Muscle of leg (tissue), 11 donors: ENCODE data around the gene GLT6D1. TPM values are rescaled to one million over a fixed set of nuclear protein-coding genes. Genes with fewer than 3 reads are reported as not detected.
"Not testable (repeated sequence)": the region's sequence is repeated elsewhere in the genome, so short reads cannot be mapped to it uniquely, and the experiment has no call there.

Source experiments
- DNase-seq: peaks from one replicate; pipeline ENCODE4 v3.0.0; 2013
- H3K27ac ChIP-seq: one replicate; pipeline ENCODE4 v1.5.1; 2013; ENCODE audit warnings: mild to moderate bottlenecking, low read length, control low read depth
- H3K27me3 ChIP-seq: one replicate; pipeline ENCODE4 v1.6.1; 2013; ENCODE audit warnings: low read length; ENCODE audit not compliant: control insufficient read depth, insufficient read depth
- H3K36me3 ChIP-seq: one replicate; pipeline ENCODE4 v1.6.1; 2013; ENCODE audit warnings: low read length; ENCODE audit not compliant: control insufficient read depth, insufficient read depth
- H3K4me1 ChIP-seq: one replicate; pipeline ENCODE4 v1.6.1; 2013; ENCODE audit warnings: low read length; ENCODE audit not compliant: control insufficient read depth, insufficient read depth
- H3K4me3 ChIP-seq: one replicate; pipeline ENCODE4 v1.5.1; 2013; ENCODE audit warnings: low read length, control low read depth
- H3K9me3 ChIP-seq: replicated peaks from 2 replicates; pipeline ENCODE4 v1.6.1; 2013; ENCODE audit warnings: low read depth, low read length; ENCODE audit not compliant: control insufficient read depth
- WGBS: methylation state at CpG from one replicate; pipeline ENCODE4 v1.1.5; 2013; ENCODE audit warnings: missing lambda C conversion rate; ENCODE audit not compliant: insufficient coverage; 5-methylcytosine and 5-hydroxymethylcytosine counted together
- polyA plus RNA-seq, 8 donors: library from polyadenylated mRNA; unstranded; fragments of 120-200 nt; gene quantifications; one replicate each; pipeline versions ENCODE4 v1.2.1 to v1.2.3, GENCODE V29; 2013; ENCODE audit warnings: inconsistent platforms in 1 of 8, low replicate concordance in 1 of 8; ENCODE audit not compliant: insufficient read length in 8 of 8, insufficient read depth in 1 of 8
- total RNA-seq: library from RNA; stranded (reverse); fragments of 120-200 nt; gene quantifications from one replicate; pipeline ENCODE4 v1.2.4, GENCODE V29; 2013

The GLT6D1 gene
- total and polyA plus RNA-seq, 9 donors = not detected

DNA sequence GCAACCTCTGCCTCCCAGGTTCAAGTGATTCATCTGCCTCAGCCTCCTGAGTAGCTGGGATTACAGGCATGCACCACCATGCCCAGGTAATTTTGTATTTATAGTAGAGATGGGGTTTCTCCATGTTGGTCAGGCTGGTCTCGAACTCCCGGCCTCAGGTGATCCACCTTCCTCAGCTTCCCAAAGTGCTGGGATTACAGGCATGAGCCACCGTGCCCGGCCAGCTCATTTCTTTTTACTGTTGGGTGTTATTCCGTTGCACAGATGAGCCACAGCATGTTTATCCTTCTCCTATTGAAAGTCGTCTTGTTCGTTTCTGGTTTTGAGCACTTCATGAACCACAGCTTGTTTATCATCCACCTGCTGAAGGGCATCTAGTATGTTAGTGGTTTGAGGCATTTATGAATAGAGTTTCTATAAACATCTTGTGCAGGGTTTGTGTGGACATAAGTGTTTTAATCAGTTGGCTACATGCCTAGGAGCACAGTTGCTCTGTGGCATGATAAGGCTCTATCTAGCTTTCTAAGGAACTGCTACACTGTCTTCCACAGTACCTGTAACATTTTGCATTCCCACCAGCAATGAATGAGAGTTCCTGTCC is 2.3 kb downstream of the GLT6D1 start:
- not testable (repeated sequence) for H3K9me3 ChIP-seq, H3K27ac ChIP-seq, H3K27me3 ChIP-seq, H3K4me3 ChIP-seq, H3K36me3 ChIP-seq, H3K4me1 ChIP-seq, DNase-seq
- 83% methylated on average over 3 of the region's 7 CpGs for WGBS

DNA sequence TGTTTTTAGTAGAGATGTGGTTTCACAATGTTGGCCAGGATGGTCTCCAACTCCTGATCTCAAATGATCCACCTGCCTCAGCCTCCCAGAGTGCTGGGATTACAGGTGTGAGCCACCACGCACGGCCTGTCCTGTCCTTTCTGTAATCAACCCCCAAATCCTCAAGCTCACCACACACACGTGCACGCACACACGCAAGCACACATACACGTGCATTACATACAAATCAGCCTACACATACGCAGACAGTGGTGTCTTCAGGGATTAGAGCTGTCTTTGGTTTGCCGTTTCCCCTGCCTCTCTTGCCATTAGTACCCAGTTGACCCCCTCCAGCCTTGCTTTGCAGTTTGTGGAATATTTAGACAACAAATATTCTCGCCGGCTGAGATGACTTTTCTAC is 6.5 kb downstream of the GLT6D1 start:
- Histone ChIP-seq H3K4me1 (no peaks in the 10 kb centered on the region), H3K27me3 (peaks cover 3% of the 10 kb centered on the region), H3K4me3 (no peak overlapping the region), H3K27ac (no peak overlapping the region), H3K36me3 (no peaks in the 10 kb centered on the region), H3K9me3 (peaks cover 3% of the 10 kb centered on the region)
- 97% methylated on average over 7 of the region's 10 CpGs for WGBS
- DNase-seq = no peak

DNA sequence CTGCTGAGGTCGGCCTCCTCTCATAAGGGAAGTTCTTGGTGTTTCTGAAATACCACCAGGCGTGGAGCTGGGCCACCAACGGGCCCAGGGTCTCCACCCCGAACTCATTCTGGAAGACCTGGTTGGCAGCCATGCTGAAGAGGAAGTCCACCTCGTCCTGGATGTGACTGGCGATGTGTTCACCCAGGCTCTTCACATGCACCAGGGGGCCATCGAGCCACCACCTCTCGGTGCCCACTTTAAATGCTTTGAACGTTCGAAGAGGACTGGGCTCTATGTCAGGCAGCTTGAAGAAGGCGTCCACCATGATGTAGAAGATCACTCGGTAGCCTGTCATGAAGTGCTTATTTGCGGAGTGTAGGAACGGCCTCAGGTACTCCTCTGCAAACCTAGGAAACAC is 15.1 kb downstream of the GLT6D1 start:
- no peak overlapping the region for H3K4me3 ChIP-seq

DNA sequence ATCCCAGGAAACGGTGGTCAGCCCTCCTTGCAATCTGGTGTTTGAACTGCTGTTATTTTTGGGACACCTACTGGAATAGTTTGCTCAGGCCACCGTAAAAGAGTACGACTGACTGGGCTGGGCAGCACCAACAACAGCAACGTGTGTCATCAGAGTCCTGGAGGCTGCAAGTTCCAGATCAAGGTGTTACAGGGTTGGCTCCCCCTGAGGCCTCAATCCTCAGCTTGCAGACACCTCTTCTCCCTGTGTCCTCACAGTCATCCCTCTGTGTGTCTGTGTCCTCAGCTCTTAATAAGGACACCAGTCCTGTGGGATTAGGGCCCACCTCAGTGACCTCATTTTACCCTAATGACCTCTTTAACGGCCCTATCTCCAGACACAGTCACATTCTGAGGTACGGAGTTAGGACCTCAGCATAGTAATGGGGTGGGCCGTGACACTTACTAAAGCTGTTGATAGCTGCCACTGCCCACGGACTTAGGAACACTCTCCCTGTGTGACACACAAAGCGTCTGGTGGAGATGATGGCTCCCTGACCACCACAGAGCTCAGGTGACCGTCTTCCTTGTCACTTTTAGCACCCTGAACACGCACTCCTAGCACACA is 16.8 kb downstream of the GLT6D1 start:
- no peak overlapping the region for H3K4me3 ChIP-seq
- H3K9me3 ChIP-seq = peaks cover 2% of the 10 kb centered on the region
- H3K4me1 ChIP-seq = no peaks in the 10 kb centered on the region
- 50% methylated on average over 10 of the region's 11 CpGs for WGBS
- H3K27me3 ChIP-seq = peaks cover 2% of the 10 kb centered on the region
- no peak for DNase-seq
- H3K27ac ChIP-seq = no peak overlapping the region
- H3K36me3 ChIP-seq = no peaks in the 10 kb centered on the region

More for the DNA sequence above, 15.1 kb downstream of the GLT6D1 start:
- H3K9me3 ChIP-seq = peaks cover 5% of the 10 kb centered on the region
- H3K27me3 ChIP-seq = peaks cover under 1% of the 10 kb centered on the region
- H3K27ac ChIP-seq = no peak overlapping the region
- WGBS = 83% methylated on average over 10 of the region's 14 CpGs
- H3K36me3 ChIP-seq = no peaks in the 10 kb centered on the region
- DNase-seq = no peak
- H3K4me1 ChIP-seq = no peaks in the 10 kb centered on the region

DNA sequence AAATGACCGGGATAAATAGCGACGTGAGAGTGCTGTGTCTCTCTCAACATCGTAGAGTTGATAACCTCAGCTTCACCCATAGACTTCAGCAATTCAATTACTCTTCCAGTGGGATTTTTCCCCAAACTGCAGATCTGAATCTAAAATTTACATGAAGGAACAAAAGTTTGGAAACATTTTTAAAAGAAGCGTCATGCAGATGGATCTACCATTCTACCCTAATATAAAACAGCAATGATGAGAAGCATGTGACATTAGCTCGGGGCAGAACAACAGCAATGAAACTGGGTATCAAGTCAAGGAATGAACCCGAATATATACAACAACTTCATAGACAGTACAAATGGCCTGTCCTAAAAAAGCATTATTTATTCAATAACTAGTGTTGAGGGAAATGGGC is 18.8 kb downstream of the GLT6D1 start:
- Histone ChIP-seq H3K27ac (no peak overlapping the region), H3K9me3 (no peaks in the 10 kb centered on the region), H3K36me3 (no peaks in the 10 kb centered on the region), H3K4me1 (no peaks in the 10 kb centered on the region), H3K4me3 (no peak overlapping the region), H3K27me3 (peaks cover 2% of the 10 kb centered on the region)
- no CpG with 5 or more reads among the region's 7 CpGs for WGBS
- DNase-seq = no peak

DNA sequence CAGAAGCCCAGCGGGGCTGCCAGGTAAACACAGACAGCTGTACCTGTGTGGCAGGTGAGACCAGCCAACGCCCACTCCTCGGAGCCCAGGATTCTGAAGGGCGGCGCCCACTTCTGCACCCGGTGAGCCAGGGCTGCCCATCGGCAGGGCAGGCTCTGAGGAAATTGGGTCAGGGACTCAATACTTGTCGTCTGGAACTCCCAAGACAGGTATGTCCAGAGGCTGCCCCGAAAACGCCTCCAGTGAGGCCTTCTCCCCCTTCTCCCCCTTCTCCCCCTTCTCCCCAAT is 19.8 kb downstream of the GLT6D1 start:
- DNase-seq = no peak
- no peak overlapping the region for H3K27ac ChIP-seq
- H3K36me3 ChIP-seq = no peaks in the 10 kb centered on the region
- no peaks in the 10 kb centered on the region for H3K9me3 ChIP-seq
- peaks cover 2% of the 10 kb centered on the region for H3K27me3 ChIP-seq
- H3K4me1 ChIP-seq = no peaks in the 10 kb centered on the region
- WGBS = 76% methylated on average over 9 of the region's 10 CpGs
- H3K4me3 ChIP-seq = no peak overlapping the region

DNA sequence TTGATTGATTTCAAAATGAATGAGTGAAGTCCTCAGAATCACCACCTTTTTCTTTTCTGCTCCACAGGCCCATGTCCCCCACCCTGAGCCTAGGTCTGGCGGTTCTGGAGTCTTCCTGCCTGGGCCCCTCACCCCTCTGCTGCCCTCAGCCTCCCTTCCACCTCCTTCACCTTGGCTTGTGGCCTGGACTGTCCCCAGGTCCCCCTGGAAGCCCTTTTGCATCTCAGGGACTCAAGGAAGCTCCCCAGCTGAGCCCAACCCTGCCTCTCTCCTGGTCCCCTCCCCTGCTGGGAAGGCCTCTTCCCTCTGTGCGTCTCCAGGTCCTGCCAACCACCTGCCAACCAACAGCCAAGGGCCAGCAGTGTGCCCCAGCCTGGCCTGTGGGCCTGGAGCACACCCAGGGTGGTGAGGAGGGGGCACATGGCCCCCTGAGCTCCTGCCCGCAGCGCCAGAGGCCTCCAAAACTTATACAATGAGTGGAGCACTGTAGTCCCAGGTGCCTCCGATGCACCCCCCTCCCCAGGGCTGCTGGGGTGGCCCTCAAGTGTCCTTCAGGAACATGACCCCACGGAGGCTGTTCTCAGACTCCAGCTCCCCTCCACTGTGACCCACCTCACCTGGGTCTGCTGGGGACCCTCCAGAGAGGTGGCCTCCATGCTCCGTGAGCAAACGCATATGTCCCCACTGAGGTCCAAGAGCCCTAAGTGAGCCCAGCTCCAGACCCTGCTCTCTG is 20.3 kb downstream of the GLT6D1 start:
- H3K4me3 ChIP-seq = no peak overlapping the region
- H3K27ac ChIP-seq = no peak overlapping the region
- H3K9me3 ChIP-seq = no peaks in the 10 kb centered on the region
- peaks cover 2% of the 10 kb centered on the region for H3K27me3 ChIP-seq
- H3K4me1 ChIP-seq = no peaks in the 10 kb centered on the region
- WGBS = 69% methylated on average over 4 of the region's 8 CpGs
- no peak for DNase-seq
- no peaks in the 10 kb centered on the region for H3K36me3 ChIP-seq

DNA sequence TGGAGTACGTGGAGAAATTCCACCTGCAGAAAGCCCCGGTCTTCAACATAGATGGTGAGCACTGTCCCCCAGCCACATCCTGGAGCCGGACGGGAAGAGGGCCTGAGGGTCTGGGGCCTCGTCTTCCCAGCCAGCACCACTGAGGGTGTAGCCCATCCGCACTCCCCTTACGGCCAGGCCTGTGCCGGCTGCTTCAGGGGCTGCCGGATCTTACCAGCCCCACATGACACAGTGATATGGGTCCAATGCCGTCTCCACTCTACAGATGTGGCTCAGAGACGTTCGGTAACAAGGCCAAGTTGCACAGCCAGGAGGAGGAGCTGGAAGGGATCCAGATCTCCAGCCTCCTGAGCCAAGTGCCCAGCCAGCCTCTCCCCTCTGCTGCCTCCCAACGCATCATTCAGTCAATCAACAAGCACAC is 21.3 kb downstream of the GLT6D1 start:
- H3K4me1 ChIP-seq = no peaks in the 10 kb centered on the region
- no peaks in the 10 kb centered on the region for H3K9me3 ChIP-seq
- no peak for DNase-seq
- H3K36me3 ChIP-seq = no peaks in the 10 kb centered on the region
- peaks cover 2% of the 10 kb centered on the region for H3K27me3 ChIP-seq
- WGBS = 70% methylated on average over 13 of the region's 13 CpGs
- no peak overlapping the region for H3K27ac ChIP-seq
- H3K4me3 ChIP-seq = no peak overlapping the region

DNA sequence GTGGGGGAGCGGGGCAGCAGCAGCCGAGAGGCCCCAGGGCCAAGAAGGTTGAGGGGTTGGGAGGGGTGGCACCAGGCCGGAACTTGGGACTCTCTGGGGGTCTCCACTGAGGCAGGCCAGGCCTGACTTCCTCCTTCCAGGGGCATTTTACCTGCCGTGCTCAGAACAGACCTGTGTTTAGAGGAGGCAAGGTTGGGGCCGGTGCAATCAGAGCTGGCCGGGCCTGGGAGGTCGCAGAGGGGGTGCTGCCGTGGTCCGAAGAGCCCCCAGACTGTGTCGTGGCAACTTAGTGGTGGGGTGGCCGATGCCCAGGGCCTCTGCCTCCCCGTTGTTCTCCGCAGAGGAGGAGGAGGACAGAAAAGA is 21.8 kb downstream of the GLT6D1 start:
- Histone ChIP-seq H3K9me3 (no peaks in the 10 kb centered on the region), H3K4me3 (no peak overlapping the region), H3K4me1 (no peaks in the 10 kb centered on the region), H3K27ac (no peak overlapping the region), H3K27me3 (peaks cover 2% of the 10 kb centered on the region), H3K36me3 (no peaks in the 10 kb centered on the region)
- WGBS = 83% methylated on average over 10 of the region's 13 CpGs
- DNase-seq = no peak

DNA sequence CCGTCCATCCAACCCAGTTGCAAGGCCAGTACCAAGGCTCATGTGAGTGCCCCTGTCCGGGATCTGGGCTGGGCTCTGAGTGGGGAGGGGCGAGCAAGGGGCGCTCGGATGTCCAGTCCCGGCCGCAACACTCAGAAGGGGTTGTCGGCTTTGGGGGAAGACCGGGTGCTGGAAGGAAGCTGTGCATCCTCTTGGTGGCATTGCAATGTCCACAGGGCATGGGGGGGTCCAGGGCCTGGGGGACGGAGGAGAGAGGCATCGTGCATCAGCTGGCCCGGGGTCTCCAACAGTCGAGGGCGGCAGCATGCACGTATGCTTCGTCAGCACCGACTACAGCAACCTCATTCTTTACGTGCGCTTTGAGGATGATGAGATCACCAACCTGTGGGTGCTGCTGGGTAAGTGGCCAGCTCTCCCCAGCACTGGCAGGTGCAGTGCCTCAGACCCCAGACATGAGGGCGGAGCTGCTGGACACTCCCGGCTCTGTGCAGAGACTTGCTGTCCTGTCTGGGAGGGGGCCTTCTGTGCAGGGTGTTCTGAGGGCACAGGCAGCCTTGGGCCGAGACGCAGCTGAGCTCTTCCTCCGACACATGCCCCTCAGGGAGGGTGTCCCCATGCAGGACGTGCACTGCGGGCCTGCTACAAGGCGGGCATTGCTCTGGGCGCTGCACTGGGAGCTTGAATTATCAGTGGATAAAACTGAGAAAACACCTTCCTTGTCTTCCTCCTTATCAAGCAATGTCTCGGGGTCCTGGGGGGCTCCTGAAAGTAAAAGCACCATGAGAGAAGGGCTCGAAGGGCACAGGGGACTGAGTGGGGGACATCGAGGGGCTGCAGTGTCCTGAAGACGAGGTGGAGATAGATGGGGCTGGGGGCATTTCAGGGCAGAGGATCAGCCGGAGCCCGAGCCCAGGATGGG is 22.5 kb downstream of the GLT6D1 start:
- H3K4me1 ChIP-seq = no peaks in the 10 kb centered on the region
- no peaks in the 10 kb centered on the region for H3K36me3 ChIP-seq
- H3K9me3 ChIP-seq = no peaks in the 10 kb centered on the region
- no peak for DNase-seq
- WGBS = 70% methylated on average over 28 of the region's 34 CpGs
- no peak overlapping the region for H3K27ac ChIP-seq
- peaks cover 2% of the 10 kb centered on the region for H3K27me3 ChIP-seq
- H3K4me3 ChIP-seq = no peak overlapping the region
